Anterior cingulate cortex (tissue), 58 donors: ENCODE results near the gene LIN7C.
"Not testable (repeated sequence)": the region's sequence is repeated elsewhere in the genome, so short reads cannot be mapped to it uniquely, and the experiment has no call there.

Experiments
- DNase-seq, 58 donors: peaks; one replicate each; lab custom pipeline; 2025; lab: John Stamatoyannopoulos, UW

Gene LIN7C

GRCh38 chr11:27452147-27452546, 54.4 kb downstream of the LIN7C start:
- no peak for DNase-seq

GRCh38 chr11:27451244-27451965, 55.2 kb downstream of the LIN7C start:
- no peak for DNase-seq

- not testable (repeated sequence) for DNase-seq
These were observed 58.4 kb downstream of the LIN7C start for GRCh38 chr11:27448184-27448540.

- DNase-seq, result no peak
These were observed 59.0 kb downstream of the LIN7C start for GRCh38 chr11:27447288-27448183.

- no peak for DNase-seq
These were observed 60.9 kb downstream of the LIN7C start for GRCh38 chr11:27445625-27446024.

DNA sequence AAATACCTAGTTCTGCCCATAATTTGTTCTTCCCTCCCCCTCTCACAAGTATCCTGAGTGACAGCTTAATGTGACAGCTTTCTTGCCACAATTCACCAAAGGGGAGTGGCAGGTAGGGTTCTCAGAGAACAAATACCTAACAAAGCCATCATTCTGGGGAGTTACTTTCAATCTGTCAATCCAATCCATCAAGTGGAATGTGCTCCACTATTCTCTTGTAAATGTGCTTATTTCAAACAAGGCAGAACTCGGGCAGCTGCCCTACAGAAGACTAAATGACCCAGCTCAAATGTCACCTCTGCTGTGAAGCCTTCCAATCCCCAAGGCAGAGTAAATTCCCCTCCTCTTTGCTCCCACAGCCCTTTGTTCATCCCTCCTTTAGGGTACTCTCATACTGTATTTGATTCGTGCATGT, 61.8 kb downstream of the LIN7C start:
- no peak for DNase-seq
